ENCODE measurements around the gene ICAM5. TPM values are rescaled to one million over a fixed set of nuclear protein-coding genes. Genes with fewer than 3 reads are reported as not detected.
A peak's percentile ranks its signal among the peaks of the same experiment; 100 is the strongest.

Gene ICAM5
- total and polyA plus RNA-seq, 9 of the 15 experiments (the other 6 are each of a cell fraction or from before 2014, with no cell fraction given) = 0.10 to 114 (median 13.7) TPM

GRCh38 chr19:10269333-10270179 lies 20.2 kb upstream of the ICAM5 start (continued):
- no peak for TF ChIP-seq SMAD4 (CRISPR knock-in tag; conservative IDR thresholded peaks at IDR 0.05)
- TF ChIP-seq ZBTB33 (CRISPR knock-in tag; IDR thresholded peaks at IDR 0.05) = no peak
- TF ChIP-seq RBM22 (IDR thresholded peaks at IDR 0.05; ENCODE audit: low read depth, low read length, poor library complexity, severe bottlenecking) = peak; percentile 16
- TF ChIP-seq CSDE1 (IDR thresholded peaks at IDR 0.05) = no peak; a peak in 1 of 4 replicates
- no peak for TF ChIP-seq NFYB (IDR thresholded peaks at IDR 0.05; ENCODE audit: extremely low read depth, insufficient read length)
- TF ChIP-seq MCM2 (IDR thresholded peaks at IDR 0.05; ENCODE audit: low read depth) = no peak
- TF ChIP-seq ZFPM2 (CRISPR knock-in tag; IDR thresholded peaks at IDR 0.05) = no peak
- TF ChIP-seq USF1 (CRISPR knock-in tag; IDR thresholded peaks at IDR 0.05) = no peak
- no peak for TF ChIP-seq HINFP (tag; conservative IDR thresholded peaks at IDR 0.05; ENCODE audit: low read depth)
- TF ChIP-seq ZNF12 (CRISPR knock-in tag; IDR thresholded peaks at IDR 0.05) = no peak
- TF ChIP-seq E2F8 (IDR thresholded peaks at IDR 0.05; ENCODE audit: low read depth, partially characterized antibody) = no peak
- TF ChIP-seq GTF3C2 (IDR thresholded peaks at IDR 0.05; ENCODE audit: borderline replicate concordance, extremely low read depth, insufficient read length) = no peak
- TF ChIP-seq SIX5 (IDR thresholded peaks at IDR 0.05; ENCODE audit: borderline replicate concordance in 1 of 2, insufficient read depth in 1 of 2, low read depth in 1 of 2, low read length in 2 of 2) = no peak
- TF ChIP-seq PURB (CRISPR knock-in tag; IDR thresholded peaks at IDR 0.05; ENCODE audit: low read depth) = no peak
- TF ChIP-seq ZNF232 (CRISPR knock-in tag; IDR thresholded peaks at IDR 0.05) = no peak
- TF ChIP-seq CCAR2 (IDR thresholded peaks at IDR 0.05; ENCODE audit: low read depth, low read length) = no peak

Measured in K562 (cell line).